HEK293T (cell line): ENCODE results near the gene BTBD9.

ENCODE experiments used
- FOXK2 ChIP-seq: fragments of 450-650 bp; IDR thresholded peaks from 2 replicates; pipeline ENCODE4 v1.6.1; 2016; ENCODE audit warnings: mild to moderate bottlenecking
- SUZ12 ChIP-seq: fragments of 450-650 bp; IDR thresholded peaks from 2 replicates; pipeline ENCODE4 v1.6.1; 2016; ENCODE audit warnings: mild to moderate bottlenecking

DNA sequence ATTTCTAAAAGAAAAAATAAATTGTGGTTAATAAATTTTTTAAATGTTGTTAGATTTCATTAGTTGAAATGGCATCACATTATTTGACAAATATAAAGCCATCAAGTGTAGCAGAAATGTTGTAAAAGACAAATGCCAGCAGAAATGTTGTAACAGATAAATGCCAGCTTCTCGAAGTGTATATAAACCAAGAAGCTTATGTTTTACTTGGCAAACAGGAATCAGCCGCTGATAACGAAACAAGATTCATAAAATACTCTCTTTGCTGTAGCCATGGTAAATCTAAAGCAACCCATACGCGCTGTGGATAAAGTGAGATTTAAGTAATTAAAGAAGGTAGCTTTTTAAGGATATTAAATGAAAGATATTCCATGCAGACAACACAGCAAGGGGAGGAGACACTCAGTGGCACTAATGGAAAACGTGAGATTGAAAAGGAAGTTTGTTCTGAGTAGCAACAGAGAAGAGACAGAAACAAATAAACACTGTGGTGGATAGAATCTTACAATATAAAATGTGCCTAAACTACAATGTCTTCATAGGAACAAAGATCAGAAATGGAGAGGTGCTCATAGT lies 29.6 kb downstream of the BTBD9 start:
- TF ChIP-seq SUZ12 (no peak), FOXK2 (no peak)
